WI38 (cell line): Measurements from ENCODE around the gene SLC39A5.
A peak's percentile ranks its signal among the peaks of the same experiment; 100 is the strongest.

ENCODE experiments used
- H3K4me3 ChIP-seq: 2 replicates; pipeline ENCODE4 v1.5.1; 2011; ENCODE audit warnings: low read depth, mild to moderate bottlenecking, control low read depth, low read length
- TF ChIP-seq, protein P1 (sequence below): IDR thresholded peaks from 2 replicates; pipeline ENCODE4 v1.5.1; 2012; ENCODE audit warnings: low read depth, mild to moderate bottlenecking, control low read depth, low read length

The SLC39A5 gene

DNA sequence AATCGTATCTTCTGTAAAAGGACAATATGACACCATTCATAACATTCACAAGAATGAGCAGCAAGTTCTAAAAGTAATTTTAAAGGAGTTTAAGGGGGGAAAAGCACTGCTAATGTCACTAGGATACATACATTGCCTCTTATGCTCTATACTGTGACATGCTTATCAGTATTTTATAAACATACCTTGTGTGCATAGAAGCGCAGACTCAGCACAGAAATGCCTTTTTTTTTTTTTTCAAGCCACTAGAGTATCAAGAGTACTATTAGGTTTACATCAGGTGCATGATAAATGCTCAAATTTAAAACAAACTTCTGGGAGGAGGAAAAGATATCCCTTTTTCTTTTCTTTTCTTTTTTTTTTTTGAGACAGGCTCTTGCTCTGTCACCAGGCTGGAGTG lies 27.0 kb upstream of the SLC39A5 start:
- H3K4me3 ChIP-seq = no peak overlapping the region
- TF ChIP-seq, protein P1, sequence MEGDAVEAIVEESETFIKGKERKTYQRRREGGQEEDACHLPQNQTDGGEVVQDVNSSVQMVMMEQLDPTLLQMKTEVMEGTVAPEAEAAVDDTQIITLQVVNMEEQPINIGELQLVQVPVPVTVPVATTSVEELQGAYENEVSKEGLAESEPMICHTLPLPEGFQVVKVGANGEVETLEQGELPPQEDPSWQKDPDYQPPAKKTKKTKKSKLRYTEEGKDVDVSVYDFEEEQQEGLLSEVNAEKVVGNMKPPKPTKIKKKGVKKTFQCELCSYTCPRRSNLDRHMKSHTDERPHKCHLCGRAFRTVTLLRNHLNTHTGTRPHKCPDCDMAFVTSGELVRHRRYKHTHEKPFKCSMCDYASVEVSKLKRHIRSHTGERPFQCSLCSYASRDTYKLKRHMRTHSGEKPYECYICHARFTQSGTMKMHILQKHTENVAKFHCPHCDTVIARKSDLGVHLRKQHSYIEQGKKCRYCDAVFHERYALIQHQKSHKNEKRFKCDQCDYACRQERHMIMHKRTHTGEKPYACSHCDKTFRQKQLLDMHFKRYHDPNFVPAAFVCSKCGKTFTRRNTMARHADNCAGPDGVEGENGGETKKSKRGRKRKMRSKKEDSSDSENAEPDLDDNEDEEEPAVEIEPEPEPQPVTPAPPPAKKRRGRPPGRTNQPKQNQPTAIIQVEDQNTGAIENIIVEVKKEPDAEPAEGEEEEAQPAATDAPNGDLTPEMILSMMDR = no peak

DNA sequence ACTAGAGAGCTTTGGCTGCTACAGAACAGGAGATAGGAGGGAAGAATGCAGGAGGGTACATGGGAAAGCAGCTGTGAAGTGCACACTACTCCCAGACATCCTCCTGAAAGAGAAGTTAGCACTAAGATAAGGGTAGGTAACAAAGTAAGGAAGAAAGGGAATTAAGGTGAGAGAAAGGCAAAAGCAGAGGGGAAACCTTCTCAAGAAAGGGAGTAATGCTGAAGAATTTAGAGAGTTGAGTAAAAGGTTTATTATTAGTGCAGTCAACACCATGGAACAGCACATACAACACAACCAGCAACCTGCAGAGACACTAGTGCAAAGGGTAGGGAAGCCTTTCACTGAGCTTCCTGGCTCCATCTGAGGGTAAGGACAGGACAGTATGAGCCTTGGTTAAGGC lies 25.6 kb upstream of the SLC39A5 start:
- TF ChIP-seq, protein P1 = no peak
- H3K4me3 ChIP-seq = no peak overlapping the region

DNA sequence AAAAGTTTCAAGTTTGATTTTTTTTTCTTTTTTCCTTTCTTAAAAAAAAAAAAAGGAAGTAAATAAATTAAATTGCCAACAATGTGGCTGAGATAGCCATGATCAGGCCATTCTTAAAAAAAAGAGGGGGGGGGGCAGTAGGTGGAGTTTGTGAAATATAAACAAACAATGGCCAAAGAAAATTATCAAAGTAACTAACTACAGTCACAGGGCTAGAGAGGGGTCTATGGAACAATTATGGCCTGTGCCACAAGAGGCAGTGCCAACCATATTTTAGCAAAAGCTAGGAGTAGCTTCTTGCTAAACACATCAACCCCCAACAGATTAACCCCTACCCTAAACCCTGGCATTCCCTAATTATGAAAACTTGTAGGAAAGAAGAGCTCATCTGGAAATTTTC lies 24.4 kb upstream of the SLC39A5 start:
- H3K4me3 ChIP-seq = no peak overlapping the region
- TF ChIP-seq, protein P1 = no peak

DNA sequence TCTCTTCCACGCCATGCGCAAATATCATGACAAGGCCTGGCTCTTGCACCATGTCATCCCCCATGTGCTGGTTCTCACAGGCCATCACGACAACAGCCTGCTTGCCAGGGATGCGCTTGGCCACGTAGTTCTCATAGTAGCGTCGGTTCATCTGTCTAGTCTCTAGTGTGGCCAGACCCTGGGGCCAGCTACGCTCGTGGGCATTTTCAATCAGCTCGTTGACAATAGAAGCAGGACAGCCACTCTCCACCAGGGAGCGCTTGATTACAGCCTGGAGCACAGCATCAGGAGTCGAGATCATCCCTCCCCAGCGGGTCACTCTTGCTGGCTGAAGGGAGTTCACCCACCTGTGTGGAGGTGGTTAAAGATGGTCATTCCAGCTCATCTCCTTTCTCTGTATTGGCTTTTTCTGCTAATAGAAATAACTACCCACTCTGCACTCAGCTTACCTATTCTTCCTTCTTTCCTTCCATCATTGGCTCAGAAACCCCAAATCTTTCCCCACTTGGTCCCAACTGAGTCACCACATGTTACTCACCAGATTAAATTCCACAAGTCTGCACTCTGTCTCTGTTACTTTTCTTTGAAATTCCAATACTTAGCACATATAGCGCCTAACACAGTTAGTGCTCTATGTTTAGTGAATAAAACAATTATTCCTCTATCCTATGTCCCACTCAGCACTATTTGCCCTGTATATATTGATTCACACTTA lies 23.2 kb upstream of the SLC39A5 start:
- H3K4me3 ChIP-seq = no peak overlapping the region

DNA sequence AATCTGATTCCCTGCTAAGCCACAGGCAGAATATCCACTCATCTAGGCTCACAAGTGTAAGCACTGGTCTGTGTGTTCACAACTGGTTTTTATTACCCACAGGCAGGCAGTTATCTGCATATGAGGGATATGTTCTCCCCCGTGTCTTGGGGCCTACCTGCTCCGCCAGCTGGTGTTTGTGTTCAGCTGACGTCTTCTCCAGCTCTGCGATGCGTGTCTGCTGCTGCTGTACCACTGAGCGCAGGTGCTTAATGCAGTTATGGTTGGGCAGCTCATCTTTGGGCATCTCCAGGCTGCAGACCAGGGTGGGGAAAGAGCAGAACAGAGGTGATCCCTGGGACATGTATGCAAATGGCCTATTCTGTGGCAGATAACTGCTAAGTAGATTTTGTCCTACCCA lies 21.8 kb upstream of the SLC39A5 start:
- TF ChIP-seq, protein P1 = no peak
- no peak overlapping the region for H3K4me3 ChIP-seq

More for the DNA sequence above, 23.2 kb upstream of the SLC39A5 start:
- TF ChIP-seq, protein P1 = peak; percentile 68

DNA sequence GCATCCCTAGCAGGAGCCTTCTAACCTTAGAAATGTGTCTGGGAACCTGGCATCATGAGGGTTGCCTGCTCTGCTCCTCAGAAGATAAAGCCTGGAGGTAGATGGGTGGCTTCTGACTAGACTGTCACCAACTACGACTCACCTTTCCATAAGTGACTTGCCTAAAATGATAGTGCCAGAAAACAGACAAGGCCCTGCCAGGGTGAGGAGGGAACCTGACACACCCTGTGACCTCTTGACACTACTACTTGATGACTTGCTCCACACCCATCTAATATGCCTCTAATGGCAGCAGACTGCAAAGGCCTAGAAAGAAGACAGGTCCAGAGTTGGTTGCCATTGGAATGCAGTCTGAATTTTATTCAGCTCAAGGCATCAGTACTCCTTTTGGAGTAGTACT lies 17.5 kb upstream of the SLC39A5 start:
- TF ChIP-seq, protein P1 = no peak

DNA sequence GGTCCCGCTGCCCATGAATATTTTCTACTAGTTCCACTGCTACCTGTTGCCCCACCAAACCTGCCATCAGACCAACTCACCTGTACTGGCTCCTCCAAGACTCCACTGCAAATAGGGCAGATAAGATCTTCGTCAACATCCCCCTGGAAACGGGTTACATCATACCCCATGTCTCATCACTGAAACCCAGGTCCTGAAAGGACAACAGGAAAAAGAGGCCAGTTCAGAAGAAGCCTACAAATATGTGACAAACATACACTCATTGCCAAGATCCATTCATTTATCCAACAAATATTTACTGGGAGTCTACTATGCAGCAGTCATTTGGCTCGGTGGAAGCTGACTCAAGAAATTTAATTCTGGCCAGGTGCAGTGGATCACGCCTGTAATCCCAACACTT lies 16.0 kb upstream of the SLC39A5 start:
- H3K4me3 ChIP-seq = no peak overlapping the region
- TF ChIP-seq, protein P1 = no peak

More for the DNA sequence above, 17.5 kb upstream of the SLC39A5 start:
- no peak overlapping the region for H3K4me3 ChIP-seq
